Measurements from ENCODE around the gene ABCA9. TPM values are rescaled to one million over a fixed set of nuclear protein-coding genes. Genes with fewer than 3 reads are reported as not detected.
"Not testable (repeated sequence)": the region's sequence is repeated elsewhere in the genome, so short reads cannot be mapped to it uniquely, and the experiment has no call there.

Gene ABCA9
- polyA plus RNA-seq, 1 donor from 2014 or later: 0.69 TPM

DNA sequence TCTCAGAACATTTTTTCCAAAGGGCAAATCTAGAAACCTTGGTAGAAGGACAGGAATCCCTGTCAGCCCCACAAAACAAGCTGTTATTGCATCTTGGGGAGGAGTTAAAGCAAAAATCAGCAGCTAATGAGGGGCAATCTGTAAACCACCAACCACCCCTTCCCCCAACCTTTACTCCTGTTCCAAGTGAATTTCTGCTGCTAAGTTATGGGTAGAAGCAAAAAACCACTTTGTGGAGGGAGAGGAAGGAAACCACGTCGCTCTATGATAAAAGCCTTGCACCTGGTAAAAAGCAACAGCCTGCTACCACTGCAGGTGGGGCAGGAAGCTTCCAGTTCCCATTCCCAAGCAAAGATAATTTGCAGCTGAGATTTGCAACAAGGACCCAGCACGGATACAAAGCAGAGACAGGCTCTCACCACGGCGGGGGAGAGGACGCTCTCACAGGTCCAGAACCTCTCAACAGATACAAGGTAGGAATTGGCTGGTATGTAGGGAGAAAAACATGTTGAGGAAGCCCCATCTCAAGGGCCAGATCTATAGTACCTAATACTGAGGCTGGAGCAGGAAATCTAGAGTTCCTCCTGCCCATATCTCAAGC is 116.2 kb downstream of the ABCA9 start:
- H4K20me1 ChIP-seq (ENCODE audit: insufficient read depth): no peaks in the 10 kb centered on the region
- H3K9me2 ChIP-seq (ENCODE audit: insufficient read depth, low read length): no peaks in the 10 kb centered on the region
- no peak overlapping the region for H2AFZ ChIP-seq (ENCODE audit: low read depth, low read length)
- no peaks in the 10 kb centered on the region for H3K36me3 ChIP-seq (ENCODE audit: insufficient read depth, low read length)
- H3K27me3 ChIP-seq (ENCODE audit: insufficient read depth, low read depth, low read length): no peaks in the 10 kb centered on the region
- no peaks in the 10 kb centered on the region for H3K9me3 ChIP-seq (ENCODE audit: low read length)
- H3K4me2 ChIP-seq (ENCODE audit: low read length): no peak overlapping the region
- no peaks in the 10 kb centered on the region for H3K79me2 ChIP-seq (replicated peaks; ENCODE audit: insufficient read depth, low read length)
- no peaks in the 10 kb centered on the region for H3F3A ChIP-seq (ENCODE audit: insufficient read depth, low read length, poor library complexity, severe bottlenecking)
- H3K27ac ChIP-seq (ENCODE audit: low read length): no peak overlapping the region
- H3K4me3 ChIP-seq (ENCODE audit: low read length): no peak overlapping the region
- no peak for TF ChIP-seq TAF1 (IDR thresholded peaks at IDR 0.05; ENCODE audit: low read depth)
- no peak for TF ChIP-seq POLR2AphosphoS5 (IDR thresholded peaks at IDR 0.05)
- TF ChIP-seq, protein P1, sequence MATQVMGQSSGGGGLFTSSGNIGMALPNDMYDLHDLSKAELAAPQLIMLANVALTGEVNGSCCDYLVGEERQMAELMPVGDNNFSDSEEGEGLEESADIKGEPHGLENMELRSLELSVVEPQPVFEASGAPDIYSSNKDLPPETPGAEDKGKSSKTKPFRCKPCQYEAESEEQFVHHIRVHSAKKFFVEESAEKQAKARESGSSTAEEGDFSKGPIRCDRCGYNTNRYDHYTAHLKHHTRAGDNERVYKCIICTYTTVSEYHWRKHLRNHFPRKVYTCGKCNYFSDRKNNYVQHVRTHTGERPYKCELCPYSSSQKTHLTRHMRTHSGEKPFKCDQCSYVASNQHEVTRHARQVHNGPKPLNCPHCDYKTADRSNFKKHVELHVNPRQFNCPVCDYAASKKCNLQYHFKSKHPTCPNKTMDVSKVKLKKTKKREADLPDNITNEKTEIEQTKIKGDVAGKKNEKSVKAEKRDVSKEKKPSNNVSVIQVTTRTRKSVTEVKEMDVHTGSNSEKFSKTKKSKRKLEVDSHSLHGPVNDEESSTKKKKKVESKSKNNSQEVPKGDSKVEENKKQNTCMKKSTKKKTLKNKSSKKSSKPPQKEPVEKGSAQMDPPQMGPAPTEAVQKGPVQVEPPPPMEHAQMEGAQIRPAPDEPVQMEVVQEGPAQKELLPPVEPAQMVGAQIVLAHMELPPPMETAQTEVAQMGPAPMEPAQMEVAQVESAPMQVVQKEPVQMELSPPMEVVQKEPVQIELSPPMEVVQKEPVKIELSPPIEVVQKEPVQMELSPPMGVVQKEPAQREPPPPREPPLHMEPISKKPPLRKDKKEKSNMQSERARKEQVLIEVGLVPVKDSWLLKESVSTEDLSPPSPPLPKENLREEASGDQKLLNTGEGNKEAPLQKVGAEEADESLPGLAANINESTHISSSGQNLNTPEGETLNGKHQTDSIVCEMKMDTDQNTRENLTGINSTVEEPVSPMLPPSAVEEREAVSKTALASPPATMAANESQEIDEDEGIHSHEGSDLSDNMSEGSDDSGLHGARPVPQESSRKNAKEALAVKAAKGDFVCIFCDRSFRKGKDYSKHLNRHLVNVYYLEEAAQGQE (IDR thresholded peaks at IDR 0.05; ENCODE audit: borderline replicate concordance): no peak
- no peak for TF ChIP-seq SMC3 (conservative IDR thresholded peaks at IDR 0.05; ENCODE audit: poor library complexity)
- TF ChIP-seq, protein P2, sequence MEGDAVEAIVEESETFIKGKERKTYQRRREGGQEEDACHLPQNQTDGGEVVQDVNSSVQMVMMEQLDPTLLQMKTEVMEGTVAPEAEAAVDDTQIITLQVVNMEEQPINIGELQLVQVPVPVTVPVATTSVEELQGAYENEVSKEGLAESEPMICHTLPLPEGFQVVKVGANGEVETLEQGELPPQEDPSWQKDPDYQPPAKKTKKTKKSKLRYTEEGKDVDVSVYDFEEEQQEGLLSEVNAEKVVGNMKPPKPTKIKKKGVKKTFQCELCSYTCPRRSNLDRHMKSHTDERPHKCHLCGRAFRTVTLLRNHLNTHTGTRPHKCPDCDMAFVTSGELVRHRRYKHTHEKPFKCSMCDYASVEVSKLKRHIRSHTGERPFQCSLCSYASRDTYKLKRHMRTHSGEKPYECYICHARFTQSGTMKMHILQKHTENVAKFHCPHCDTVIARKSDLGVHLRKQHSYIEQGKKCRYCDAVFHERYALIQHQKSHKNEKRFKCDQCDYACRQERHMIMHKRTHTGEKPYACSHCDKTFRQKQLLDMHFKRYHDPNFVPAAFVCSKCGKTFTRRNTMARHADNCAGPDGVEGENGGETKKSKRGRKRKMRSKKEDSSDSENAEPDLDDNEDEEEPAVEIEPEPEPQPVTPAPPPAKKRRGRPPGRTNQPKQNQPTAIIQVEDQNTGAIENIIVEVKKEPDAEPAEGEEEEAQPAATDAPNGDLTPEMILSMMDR (IDR thresholded peaks at IDR 0.05; ENCODE audit: poor library complexity, severe bottlenecking): no peak
- no peak for TF ChIP-seq EZH2 (IDR thresholded peaks at IDR 0.05; ENCODE audit: borderline replicate concordance, insufficient read depth, low read length, poor library complexity, severe bottlenecking)
- TF ChIP-seq EP300 (conservative IDR thresholded peaks at IDR 0.05; ENCODE audit: poor library complexity, severe bottlenecking): no peak
- no peak for TF ChIP-seq RAD21 (conservative IDR thresholded peaks at IDR 0.05)
- TF ChIP-seq MXI1 (conservative IDR thresholded peaks at IDR 0.05; ENCODE audit: poor library complexity, severe bottlenecking): no peak
- H3K9ac ChIP-seq (ENCODE audit: low read length): no peak overlapping the region

DNA sequence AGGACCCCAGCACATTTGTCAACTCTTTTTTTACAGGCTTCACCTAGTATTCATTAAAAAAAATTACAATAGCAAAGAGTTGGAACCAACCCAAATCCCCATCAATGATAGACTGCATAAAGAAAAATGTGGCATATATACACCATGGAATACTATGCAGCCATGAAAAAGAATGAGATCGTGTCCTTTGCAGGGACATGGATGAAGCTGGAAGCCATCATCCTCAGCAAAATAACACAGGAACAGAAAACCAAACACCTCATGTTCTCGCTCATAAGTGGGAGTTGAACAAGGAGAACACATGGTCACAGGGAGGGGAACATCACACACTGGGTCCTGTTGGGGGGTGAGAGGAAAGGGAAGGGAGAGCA is 116.9 kb downstream of the ABCA9 start:
- H3K4me3 ChIP-seq (ENCODE audit: low read length); H3K9me3 ChIP-seq (ENCODE audit: low read length); H3K9ac ChIP-seq (ENCODE audit: low read length); H3K27ac ChIP-seq (ENCODE audit: low read length); H3K9me2 ChIP-seq (ENCODE audit: insufficient read depth, low read length); H3K36me3 ChIP-seq (ENCODE audit: insufficient read depth, low read length); H3K79me2 ChIP-seq (replicated peaks; ENCODE audit: insufficient read depth, low read length); H3K4me2 ChIP-seq (ENCODE audit: low read length); H3F3A ChIP-seq (ENCODE audit: insufficient read depth, low read length, poor library complexity, severe bottlenecking); H4K20me1 ChIP-seq (ENCODE audit: insufficient read depth); H3K27me3 ChIP-seq (ENCODE audit: insufficient read depth, low read depth, low read length); H2AFZ ChIP-seq (ENCODE audit: low read depth, low read length): not testable (repeated sequence)

All from neural cell (in vitro differentiated cells).